Measurements from ENCODE around the gene TARBP2.

The TARBP2 gene

DNA sequence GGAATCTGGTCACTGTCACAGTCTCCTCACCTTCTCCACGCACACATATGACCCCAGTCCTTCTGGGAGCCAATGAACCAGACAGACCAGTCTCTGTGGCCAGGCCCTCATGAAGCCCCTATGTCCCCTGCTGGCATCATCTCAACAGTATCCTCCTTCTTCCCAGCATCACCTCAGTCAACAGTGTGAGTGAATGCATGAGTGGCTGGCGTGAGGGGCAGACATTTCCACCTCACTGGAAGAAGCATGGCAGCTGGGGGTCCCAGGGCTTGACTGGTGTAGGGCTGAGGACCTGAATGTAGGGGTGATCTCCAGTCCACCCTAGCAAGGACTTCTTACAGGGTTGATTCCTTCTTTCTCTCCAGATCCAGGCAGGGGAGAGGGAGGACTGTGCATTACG is 3.6 kb upstream of the TARBP2 start:
- DNase-seq: no peak

DNA sequence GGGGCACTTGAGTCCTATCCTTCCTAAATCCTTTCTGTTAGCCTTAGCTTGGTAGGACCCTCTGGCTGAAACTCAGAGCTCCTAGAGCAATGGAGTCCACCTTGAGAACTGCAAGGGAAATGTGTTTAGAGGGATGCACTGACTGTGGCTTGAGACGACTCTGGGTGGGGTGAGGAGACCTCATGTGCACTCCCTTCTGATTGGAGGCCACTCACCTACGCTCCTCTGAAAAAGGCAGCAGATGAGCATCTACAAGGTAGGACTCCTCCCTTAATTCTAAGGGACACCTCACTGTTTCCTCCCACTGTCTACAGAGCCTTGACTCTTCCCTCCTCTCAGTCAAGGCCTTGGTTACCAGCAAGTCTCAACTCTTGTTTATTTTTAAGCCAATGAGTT is 2.9 kb upstream of the TARBP2 start:
- DNase-seq: no peak

DNA sequence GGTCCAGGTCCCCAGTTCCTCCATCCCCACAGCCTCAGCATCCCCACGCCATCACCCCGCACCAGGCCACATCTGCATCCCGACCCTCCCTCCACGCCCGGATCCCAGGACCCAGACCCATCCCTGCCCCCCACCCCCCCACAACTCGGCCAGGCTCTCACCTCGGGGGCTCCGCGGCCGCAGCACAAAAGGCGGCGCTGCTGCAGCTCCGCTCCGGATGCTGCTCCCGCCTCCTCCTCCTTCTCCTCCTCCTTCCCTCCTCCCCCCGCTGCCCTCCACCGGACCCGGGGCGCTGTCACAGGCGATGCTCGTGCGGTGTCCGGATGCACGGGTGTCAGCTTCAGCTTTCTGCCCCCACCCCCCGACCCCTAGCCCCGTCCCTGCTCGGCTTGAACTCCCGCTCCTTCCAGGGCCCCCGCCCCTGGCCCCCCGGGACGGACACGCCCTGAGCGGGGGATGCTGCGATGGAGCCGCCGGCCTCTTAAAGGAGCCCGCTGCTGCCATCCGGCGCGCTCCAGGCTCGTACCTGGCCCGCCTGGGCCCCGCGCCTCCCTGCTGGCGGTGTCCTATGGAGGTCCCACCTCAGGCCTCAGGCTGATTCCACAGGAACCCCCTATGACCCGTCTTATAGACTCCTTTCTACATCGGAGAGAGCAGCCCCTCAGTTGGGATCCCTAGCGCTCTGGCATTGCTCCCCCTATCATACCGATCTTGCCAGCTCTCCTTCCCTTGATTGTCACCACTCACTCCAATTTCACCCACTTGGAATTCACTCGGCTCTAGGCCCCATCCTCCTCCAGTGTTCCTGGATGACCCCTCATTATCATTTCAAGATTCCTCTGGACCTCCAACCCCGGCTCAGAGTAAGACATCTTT is 1.6 kb upstream of the TARBP2 start, which contains the start of gene MAP3K12:
Gene MAP3K12, minus strand, starts transcription at position 193 of the 876 bp plus-strand sequence. CDS start 12,067 bp downstream, outside the sequence.
- DNase-seq: no peak

DNA sequence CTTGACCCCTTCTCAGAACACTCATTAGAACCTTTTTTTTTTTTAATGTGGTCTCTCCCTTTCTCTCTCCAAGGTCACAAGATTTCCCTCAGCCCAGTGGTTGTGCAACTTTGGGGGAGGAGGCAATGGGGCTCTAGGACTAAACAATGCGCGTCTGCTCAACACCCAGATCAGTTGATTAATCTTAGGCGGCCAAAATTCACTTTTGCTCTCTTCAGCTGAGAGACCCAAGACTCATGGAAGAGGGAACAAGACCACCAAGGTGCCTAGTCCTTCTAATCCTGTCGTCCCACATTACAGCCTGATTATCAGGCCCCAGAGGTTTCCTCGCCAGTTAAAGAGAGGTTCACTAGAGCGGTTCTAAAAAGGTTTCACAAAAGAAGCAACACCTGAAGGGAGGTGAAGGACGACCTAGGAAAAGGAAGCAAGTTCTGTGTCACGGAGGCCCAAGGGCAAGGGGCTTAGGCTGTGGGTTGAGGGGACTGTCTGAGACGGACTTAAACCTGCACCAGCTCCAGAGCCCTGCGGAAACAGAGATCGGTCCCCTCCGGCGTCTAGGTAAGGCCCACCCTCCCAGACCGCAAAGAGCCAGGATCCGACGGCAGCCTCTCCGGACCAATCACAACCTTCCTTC is 824 bp upstream of the TARBP2 start:
- DNase-seq: no peak

DNA sequence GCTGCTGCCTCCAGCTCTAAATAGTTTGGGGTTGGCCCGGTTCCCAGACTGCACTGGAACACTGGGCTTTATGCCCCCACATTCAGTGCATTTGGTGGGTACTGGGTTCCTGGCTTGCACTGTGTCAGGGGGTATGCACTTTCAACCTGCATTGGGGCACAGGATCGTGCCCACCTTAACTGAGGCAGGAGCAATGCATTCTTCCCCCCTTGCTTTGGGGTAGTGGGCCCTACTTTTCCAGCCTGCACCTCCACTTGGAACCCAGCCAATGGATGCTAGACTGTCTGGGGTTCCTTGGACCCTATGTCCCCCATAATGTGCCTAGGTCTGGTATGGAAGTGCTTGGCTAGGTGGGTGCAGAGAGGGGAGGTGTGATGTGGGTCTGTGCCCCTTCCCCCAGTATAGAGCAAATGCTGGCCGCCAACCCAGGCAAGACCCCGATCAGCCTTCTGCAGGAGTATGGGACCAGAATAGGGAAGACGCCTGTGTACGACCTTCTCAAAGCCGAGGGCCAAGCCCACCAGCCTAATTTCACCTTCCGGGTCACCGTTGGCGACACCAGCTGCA is 615 bp downstream of the TARBP2 start:
- no peak for DNase-seq

DNA sequence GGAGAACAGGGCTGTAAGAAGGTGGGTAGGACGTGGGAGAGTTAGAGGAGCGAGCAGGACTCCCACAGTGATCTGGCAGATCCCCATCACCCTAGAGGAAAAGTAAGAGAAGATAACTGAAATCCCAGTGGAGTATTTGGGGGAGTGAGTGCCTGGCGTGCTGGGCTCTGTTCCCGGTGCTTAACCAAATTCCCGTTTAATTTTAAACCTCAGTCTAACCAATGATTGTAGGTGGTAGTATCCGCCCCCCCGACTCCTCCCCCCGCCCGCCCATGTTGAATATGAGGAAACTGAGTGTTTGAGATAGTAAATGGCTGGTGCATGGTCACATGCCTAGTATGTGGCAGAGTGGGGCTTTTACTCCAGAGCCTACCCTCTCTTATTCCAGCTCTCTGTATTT is 1.2 kb downstream of the TARBP2 start:
- no peak for DNase-seq

DNA sequence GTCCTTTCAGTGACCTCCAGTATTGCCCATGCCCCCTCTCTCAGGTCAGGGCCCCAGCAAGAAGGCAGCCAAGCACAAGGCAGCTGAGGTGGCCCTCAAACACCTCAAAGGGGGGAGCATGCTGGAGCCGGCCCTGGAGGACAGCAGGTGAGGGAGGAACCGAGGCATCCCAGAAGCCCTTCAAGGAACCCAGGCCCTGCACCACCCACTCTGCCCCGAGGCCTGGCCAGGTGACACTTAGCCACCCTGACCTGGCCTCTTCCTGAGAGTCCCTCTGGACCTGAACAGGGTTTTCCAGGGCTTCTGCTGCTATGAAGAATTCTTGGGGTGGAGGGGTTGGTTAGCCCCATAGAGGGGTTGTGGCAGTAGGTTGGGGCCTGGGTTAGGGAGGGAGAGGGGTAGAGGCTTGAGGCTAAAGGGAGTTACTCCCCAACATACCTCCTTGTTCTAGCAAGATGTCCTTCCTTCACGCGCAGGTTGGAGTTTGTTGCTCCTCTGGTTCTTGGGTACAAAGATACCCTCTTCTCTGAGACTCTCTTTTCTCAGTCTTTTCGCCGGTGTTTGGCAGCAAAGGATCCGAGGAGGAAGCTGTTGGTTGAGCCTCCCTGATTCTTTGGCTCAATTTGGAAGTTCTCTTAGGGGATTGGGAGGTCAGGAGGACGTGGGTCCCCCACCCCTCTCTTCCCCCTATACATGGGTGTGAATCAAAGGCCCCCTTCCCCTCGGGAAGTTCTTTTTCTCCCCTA is 2.1 kb downstream of the TARBP2 start:
- DNase-seq: no peak

DNA sequence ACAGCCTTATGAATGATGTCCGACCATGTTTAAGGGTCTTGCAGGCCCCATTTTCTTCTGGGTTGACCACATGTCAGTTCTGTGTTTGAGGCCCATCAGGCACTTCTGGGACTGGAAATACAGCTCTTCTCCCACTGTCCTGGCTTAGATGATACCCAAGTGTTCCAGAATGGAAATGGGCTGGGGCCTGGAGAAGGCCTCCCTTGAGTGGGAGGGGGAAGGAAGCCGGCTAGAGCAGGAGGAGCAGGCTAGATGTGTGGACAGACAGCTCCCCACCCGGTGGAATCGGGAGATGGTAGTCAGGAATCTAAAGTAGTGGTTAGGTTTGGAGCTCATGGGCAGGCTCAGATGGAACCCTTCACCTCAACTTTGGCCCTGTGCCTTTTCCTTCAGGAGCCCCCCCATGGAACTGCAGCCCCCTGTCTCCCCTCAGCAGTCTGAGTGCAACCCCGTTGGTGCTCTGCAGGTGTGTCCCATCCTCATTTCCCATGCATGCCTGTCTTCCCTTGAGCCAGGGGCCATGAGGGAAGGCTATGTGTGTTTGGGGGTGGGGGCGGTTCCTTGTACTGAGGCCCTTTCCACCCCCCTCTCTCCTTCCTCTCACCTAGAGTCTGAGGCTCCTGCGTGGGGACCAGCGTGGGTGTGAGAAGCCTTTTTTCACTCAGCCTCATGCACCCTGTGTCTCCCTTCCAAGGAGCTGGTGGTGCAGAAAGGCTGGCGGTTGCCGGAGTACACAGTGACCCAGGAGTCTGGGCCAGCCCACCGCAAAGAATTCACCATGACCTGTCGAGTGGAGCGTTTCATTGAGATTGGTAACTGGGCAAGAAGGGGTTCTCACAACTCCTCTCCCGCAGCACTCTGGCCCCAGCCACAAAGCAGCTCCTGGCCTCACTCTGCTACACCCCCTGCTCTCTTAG is 3.2 kb downstream of the TARBP2 start:
- DNase-seq: no peak

DNA sequence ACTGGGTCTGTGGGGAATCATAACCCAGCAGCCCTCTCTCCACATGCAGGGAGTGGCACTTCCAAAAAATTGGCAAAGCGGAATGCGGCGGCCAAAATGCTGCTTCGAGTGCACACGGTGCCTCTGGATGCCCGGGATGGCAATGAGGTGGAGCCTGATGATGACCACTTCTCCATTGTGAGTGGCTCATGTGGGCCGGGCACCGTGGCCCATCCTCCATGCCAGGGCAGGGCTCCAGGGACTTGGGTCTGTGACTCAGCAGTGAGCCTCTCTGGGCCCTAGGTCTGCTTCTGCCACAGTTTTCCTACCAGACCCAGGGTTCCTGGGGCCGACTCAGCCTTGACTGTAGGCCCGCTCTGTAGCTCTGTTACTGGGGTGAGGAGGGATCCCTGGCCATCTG is 4.0 kb downstream of the TARBP2 start:
- DNase-seq: no peak

DNA sequence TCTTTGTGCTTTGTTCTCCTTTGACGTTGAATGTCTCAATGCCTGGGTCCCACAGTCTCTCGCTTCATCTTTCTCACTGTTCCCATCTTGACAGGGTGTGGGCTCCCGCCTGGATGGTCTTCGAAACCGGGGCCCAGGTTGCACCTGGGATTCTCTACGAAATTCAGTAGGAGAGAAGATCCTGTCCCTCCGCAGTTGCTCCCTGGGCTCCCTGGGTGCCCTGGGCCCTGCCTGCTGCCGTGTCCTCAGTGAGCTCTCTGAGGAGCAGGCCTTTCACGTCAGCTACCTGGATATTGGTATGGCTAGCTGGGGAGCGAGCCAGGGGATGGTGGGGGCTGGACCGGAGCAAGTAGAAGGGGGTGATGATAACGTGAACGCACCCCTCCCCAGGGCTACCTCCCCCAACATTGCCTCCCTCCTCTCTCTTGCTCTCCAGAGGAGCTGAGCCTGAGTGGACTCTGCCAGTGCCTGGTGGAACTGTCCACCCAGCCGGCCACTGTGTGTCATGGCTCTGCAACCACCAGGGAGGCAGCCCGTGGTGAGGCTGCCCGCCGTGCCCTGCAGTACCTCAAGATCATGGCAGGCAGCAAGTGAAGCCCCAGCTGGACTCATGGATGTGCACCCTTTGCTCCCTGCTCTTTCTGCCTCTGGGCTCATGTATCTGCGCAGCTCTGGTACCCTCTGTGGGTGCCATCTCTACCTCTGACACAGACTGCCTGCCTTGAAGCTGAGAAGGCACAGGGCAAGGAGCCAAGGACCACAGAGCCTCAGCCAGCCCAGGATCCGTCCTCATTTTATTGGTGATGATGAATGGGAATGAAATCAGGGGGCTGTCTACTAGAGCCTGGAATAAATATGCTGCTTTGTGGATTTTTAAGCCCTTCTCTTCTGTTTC is 4.7 kb downstream of the TARBP2 start:
- DNase-seq: no peak

DNA sequence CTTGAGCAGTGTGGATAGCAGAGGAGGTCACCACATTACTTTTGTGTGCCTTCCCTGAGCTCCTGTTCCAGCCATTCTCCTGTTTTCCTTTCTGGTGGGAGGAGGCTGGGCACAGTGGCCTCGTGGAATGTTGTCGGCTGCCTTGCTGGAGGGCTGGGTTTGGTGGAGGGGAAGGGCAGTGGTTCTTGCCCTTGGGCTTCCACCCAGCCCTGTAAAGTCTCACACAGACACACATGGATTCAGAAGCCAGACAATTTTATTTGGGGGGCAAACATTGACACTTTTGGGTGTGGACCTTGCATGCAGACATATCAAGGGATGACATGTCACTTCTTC is 5.3 kb downstream of the TARBP2 start:
- DNase-seq: no peak

DNA sequence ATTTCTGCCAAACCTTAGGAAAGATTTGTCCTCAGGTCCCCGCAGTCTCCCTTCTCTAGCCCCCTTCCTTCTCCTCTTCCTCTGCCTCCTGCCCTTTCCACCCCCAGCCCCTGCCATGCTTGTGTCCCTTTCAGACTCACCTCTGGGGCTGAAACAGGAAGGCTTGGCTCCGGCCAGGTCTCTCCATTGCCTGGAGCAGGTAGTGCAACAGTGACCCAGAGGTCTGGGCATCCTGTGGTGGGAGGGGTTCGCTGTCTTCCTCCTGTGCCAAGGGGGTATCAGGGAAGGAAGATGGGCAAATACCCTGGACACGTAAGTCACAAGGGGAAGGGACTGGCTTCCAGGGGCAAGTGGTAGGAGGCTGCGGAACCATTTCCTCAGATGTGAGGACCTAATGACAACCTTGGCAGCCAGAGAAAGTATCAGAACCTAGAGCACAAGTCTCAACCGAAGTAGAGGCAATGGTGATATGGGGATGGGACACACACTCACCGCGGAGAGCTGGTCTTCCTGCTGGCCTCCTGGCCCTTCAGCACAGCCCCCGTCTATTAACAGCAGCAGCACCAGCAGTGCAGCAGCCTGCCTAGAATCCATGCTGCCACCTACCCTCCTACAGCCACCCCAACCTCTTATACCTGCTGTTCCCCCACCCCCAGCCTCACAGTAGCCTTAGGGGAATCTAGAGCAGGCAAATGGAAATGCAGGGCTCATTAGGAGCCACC is 6.0 kb downstream of the TARBP2 start, which contains the start of gene NPFF:
Gene NPFF, minus strand, starts transcription at position 604 of the 722 bp plus-strand sequence. Its CDS starts 10 bp downstream, at position 594.
- DNase-seq: no peak

DNA sequence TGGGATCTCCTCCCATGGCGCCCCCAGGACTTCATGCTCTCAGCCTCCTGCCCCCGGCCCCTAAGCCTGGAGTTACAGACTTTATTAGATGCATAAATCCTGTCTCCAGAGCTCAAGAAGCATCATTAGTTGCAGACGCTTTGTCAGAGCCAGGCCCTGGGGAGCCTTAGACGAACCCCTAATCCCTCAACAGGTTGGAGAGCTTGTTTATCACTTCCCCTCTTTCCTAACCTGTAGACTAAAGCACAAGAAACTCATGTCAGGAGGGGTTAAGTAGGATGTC is 6.5 kb downstream of the TARBP2 start:
- no peak for DNase-seq

DNA sequence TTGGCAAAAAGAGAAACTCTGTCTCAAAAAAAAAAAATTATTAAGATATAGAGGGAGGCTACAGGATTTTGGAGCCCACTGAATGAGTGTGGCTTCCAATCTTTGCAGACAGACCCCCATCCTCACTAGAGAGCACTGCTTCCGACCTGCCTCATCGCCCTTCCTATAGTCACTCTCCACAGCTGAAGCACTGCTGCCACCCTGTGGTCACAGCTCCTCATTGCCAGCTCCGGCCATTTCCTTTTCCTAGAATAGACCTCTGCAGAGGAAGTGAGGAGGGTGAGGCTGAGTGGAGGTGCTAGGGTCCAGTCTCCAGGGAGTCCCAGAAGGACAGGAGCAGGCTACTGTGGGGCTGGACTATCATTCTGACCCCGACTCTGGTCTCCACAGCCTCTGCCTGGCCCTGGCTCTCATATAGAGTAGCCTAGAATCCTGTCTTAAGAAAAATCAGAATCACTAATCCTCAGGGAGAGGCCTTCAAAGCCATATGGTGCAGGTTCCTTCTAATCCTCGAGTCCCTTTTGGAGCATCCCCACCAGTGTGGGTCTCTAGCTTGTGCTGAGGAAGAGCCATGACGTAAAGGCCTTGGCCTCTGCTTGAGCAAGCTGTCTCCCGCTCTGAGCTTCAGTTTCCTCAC is 7.6 kb downstream of the TARBP2 start:
- peak; percentile 42 for DNase-seq

DNA sequence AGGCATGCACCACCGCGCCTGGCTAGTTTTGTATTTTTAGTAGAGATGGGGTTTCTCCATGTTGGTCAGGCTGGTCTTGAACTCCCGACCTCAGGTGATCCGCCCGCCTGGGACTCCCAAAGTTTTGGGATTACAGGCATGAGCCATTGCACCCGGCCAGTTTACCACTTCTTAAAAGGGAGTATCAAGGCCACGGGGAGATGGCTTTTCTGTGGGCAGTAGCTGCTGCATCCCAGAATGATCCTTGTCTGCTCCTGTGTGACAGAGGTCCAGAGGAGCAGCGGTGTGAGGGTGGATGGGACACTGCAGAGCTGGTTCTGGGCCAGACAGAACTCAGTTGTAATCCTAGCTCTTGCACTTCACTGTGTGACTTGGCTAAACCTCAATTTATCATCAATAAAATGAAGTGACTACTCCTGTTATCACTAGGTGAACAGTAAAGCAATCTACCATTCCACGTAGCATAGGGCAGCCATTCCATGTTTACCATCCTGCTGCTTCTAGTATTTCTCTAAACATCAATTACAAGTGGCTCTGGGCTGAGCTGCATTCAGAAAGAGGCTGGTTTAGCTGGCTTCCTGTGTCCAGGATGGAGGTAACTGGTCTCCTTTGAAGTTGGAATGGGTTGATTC is 9.2 kb downstream of the TARBP2 start:
- DNase-seq: no peak

DNA sequence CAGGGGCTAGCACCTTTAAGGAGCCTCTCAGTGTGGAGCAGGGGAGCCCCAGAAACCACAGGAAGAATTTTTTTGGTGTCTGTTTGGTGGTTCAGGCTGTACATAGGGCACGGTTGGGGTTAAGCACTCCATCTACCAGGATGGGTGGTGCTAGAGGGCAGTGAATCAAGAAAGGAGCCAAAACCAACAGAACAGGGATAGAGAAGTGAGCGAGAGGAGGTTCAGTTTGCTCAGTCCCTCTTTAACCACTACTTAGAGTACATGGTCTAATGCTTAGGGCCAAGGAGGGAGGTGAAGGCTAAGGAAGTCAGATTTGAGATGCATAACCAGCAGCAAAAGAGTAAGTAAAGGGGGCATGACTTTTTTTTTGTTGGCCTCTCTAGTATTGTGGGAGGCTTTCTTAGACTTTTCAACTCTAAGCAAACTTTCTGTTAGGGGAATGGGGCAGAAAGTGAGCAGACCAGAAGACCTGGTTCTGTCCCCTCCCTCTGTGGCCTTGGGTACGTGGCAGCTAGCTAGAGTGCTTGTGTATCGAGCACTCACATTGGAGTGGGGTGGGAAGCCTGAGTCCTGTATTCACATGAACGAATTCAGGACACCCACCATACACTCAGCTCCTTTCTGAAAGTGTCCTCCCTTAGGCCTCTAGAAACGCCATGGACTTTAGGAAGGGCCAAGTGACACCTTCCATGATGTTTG is 12.8 kb downstream of the TARBP2 start:
- DNase-seq: no peak

DNA sequence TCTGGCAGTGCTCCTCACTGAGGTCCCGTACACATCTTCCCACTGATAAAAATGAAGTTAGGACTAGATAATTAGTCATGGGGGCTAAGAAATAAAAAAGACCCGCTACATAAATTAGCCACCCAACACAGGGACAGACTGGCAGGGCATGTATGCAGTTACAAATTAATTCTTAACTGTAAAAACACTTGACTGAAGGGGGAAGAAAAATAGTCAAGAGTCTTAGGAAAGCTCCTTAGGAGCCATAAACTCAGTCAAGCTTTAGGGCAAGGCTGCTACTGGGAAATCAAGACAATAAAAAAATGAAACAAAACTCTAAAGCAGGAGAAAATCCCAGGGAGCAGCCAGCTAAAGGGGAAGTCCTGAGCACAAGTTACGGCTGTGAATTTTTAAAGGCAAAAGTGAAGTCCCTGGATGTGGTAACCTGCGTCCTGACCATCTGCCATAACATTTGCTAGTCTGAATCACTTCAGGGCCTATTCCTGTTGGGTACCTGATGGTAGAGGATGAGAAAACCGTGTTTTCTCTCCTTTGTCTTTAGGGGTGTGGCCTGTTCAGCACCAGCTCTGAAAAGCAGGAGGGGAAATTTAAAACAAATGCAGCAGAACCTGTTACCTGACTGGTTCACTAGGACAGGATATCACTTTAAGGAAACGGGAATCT is 13.7 kb downstream of the TARBP2 start:
- DNase-seq: no peak

DNA sequence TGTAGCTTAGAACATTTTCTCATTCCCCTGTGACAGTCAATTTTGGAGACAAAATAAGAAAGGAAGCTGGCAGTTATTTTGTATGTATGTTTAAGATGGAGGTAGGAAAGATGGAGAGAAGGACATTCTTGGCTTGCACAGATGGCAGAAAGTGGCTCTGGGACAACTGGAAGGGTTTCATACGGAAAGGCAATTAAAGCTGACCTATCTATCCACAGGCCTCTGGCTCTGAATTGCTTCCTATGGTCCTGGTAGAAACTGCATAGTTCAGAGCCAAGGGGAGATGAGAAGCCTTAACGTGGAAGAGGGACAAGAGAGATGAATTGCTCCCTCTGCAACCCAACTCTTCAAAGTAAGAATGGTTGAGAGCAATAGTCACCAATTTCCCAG is 14.2 kb downstream of the TARBP2 start:
- DNase-seq: no peak

Data from NCI-H187 treated with DMSO at 0.1 percent for 48 hours (cell line).